Suprapubic skin (tissue), 4 donors: ENCODE measurements around the gene SH3BP5. TPM values are rescaled to one million over a fixed set of nuclear protein-coding genes. Genes with fewer than 3 reads are reported as not detected.

Source experiments
- DNase-seq, 2 donors: peaks; one replicate each; pipeline ENCODE4 v3.0.0-alpha.2; 2019; ENCODE audit warnings: low spot score in 2 of 2
- H3K27ac ChIP-seq: fragments of 200-600 bp; sonication (generic); one replicate; pipeline ENCODE4 v1.5.1; 2019
- H3K27me3 ChIP-seq: fragments of 200-600 bp; sonication (generic); one replicate; pipeline ENCODE4 v1.5.1; 2019
- H3K36me3 ChIP-seq: fragments of 200-600 bp; sonication (generic); one replicate; pipeline ENCODE4 v1.5.1; 2019
- H3K4me1 ChIP-seq: fragments of 200-600 bp; sonication (generic); one replicate; pipeline ENCODE4 v1.5.1; 2019
- H3K4me3 ChIP-seq: fragments of 200-600 bp; sonication (generic); one replicate; pipeline ENCODE4 v1.5.1; 2019; ENCODE audit warnings: mild to moderate bottlenecking
- H3K9me3 ChIP-seq: fragments of 200-600 bp; sonication (generic); one replicate; pipeline ENCODE4 v1.5.1; 2019
- EP300 ChIP-seq: sonication (generic); formaldehyde crosslinking; IDR thresholded peaks from one replicate; pipeline ENCODE4 v1.6.1; 2017; ENCODE audit warnings: antibody characterized with exemption
- POLR2A ChIP-seq, 2 donors: fragments of 450-650 bp; IDR thresholded peaks; one replicate each; pipeline ENCODE4 v1.6.1; 2017; ENCODE audit warnings: antibody characterized with exemption in 2 of 2, mild to moderate bottlenecking in 2 of 2, moderate library complexity in 2 of 2
- POLR2AphosphoS5 ChIP-seq, 3 donors: sonication (generic); formaldehyde crosslinking; IDR thresholded peaks; one replicate each; pipeline ENCODE4 v1.6.1; 2017; ENCODE audit warnings: antibody characterized with exemption in 3 of 3
- WGBS: methylation state at CpG from one replicate; pipeline ENCODE4 v1.1.5; 2018; 5-methylcytosine and 5-hydroxymethylcytosine counted together
- total RNA-seq, 4 donors: library from RNA; depleted of rRNA; stranded (reverse); fragments of >200 nt; gene quantifications; one replicate each; pipeline ENCODE4 v1.1.0, GENCODE V29; 2016
- TF ChIP-seq, protein P1 (sequence below), 2 donors: fragments of 200-600 bp in 1 of 2; fragments of 450-650 bp in 1 of 2; sonication (generic) in 1 of 2; IDR thresholded peaks; one replicate each; pipeline ENCODE4 v1.5.1; 2016 to 2019; ENCODE audit warnings: antibody characterized with exemption in 2 of 2, mild to moderate bottlenecking in 1 of 2, moderate library complexity in 1 of 2

SH3BP5 gene
- total RNA-seq, 4 donors from 2014 or later: 11.2 to 27.0 (median 17.8) TPM

DNA sequence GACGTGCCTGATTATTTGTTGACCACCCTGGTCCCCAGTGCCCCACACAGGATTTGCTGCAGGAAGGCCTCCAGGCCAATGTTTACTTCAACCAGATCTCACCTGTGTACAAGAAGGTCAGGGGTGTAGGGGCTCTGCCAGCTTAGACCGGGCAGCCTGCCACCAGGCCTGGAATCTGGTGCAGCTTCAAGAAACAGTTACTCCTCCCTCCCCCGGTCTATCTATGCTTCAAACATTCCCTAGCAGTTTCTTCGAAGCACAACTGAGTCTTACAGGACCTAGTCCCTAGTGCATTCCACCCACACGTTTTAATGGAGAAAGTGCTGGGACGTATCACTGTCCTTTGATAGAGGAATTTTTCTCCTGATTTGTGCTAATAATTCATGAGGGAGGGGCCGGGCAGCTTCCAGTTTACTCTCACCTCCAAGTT is 8.0 kb downstream of the SH3BP5 start:
- H3K27ac ChIP-seq: peak overlapping the region; percentile 49
- no peak overlapping the region for H3K4me3 ChIP-seq
- no peaks in the 10 kb centered on the region for H3K36me3 ChIP-seq
- TF ChIP-seq POLR2A (IDR thresholded peaks at IDR 0.05): no peak
- TF ChIP-seq POLR2AphosphoS5 (IDR thresholded peaks at IDR 0.05): no peak
- no peak for TF ChIP-seq EP300
- TF ChIP-seq, protein P1, sequence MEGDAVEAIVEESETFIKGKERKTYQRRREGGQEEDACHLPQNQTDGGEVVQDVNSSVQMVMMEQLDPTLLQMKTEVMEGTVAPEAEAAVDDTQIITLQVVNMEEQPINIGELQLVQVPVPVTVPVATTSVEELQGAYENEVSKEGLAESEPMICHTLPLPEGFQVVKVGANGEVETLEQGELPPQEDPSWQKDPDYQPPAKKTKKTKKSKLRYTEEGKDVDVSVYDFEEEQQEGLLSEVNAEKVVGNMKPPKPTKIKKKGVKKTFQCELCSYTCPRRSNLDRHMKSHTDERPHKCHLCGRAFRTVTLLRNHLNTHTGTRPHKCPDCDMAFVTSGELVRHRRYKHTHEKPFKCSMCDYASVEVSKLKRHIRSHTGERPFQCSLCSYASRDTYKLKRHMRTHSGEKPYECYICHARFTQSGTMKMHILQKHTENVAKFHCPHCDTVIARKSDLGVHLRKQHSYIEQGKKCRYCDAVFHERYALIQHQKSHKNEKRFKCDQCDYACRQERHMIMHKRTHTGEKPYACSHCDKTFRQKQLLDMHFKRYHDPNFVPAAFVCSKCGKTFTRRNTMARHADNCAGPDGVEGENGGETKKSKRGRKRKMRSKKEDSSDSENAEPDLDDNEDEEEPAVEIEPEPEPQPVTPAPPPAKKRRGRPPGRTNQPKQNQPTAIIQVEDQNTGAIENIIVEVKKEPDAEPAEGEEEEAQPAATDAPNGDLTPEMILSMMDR (IDR thresholded peaks at IDR 0.05): no peak
- DNase-seq: peak; percentile 17 to 75
- peaks cover 82% of the 10 kb centered on the region for H3K4me1 ChIP-seq
- H3K9me3 ChIP-seq: no peaks in the 10 kb centered on the region
- H3K27me3 ChIP-seq: no peaks in the 10 kb centered on the region
- WGBS: 50% methylated on average over 7 of the region's 7 CpGs

DNA sequence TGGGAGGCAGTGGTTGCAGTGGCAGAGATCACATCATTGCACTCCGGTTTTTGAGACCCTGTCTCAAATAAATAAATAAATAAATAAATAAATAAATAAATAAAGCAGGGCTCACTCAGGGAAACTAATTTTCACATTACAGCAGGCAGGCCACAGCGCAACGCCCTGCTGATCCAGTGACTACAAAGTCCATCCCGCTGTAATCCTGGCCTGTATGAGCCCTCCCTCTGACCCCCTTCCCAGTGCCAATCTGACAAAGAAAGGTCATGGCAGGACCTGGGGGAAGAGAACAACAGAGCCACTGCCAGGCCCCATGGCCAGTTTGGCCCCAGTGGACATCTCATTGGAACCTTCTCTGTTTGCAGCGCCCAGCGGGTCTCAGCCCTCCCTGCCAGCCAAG is 9.3 kb downstream of the SH3BP5 start:
- H3K4me3 ChIP-seq: no peak overlapping the region
- DNase-seq: no peak
- no peaks in the 10 kb centered on the region for H3K9me3 ChIP-seq
- H3K36me3 ChIP-seq: no peaks in the 10 kb centered on the region
- H3K27ac ChIP-seq: peak overlapping the region; percentile 30
- WGBS: 94% methylated on average over 6 of the region's 6 CpGs
- peaks cover 81% of the 10 kb centered on the region for H3K4me1 ChIP-seq
- H3K27me3 ChIP-seq: no peaks in the 10 kb centered on the region
- TF ChIP-seq POLR2AphosphoS5 (IDR thresholded peaks at IDR 0.05): no peak
- no peak for TF ChIP-seq POLR2A (IDR thresholded peaks at IDR 0.05)
- TF ChIP-seq, protein P1 (IDR thresholded peaks at IDR 0.05): no peak
- TF ChIP-seq EP300: no peak

DNA sequence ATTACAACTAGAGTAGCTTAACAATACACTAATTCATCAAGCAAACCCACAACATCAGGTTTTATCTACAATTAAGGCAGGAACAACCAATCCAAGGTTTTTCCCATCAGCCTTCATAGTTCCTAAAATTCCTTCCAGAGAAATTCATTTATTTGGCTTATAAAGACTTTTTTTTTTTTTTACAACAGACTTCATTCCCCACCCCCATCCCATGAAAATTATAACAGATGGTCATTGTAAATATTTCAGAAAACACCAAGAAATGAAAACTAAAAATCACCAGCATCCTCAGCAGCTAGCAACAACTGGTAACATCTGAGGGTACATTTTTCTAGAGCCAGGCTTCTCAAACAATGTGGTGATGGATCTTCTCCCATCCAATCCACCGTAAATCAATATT is 11.0 kb downstream of the SH3BP5 start:
- Histone ChIP-seq H3K36me3 (no peaks in the 10 kb centered on the region), H3K27me3 (no peaks in the 10 kb centered on the region), H3K9me3 (no peaks in the 10 kb centered on the region), H3K4me3 (no peak overlapping the region), H3K27ac (peak overlapping the region; percentile 79), H3K4me1 (peaks cover 80% of the 10 kb centered on the region)
- DNase-seq: no peak
- TF ChIP-seq POLR2AphosphoS5 (IDR thresholded peaks at IDR 0.05): no peak
- TF ChIP-seq, protein P1 (IDR thresholded peaks at IDR 0.05): no peak
- 92% methylated on average over 1 of the region's 1 CpG for WGBS

DNA sequence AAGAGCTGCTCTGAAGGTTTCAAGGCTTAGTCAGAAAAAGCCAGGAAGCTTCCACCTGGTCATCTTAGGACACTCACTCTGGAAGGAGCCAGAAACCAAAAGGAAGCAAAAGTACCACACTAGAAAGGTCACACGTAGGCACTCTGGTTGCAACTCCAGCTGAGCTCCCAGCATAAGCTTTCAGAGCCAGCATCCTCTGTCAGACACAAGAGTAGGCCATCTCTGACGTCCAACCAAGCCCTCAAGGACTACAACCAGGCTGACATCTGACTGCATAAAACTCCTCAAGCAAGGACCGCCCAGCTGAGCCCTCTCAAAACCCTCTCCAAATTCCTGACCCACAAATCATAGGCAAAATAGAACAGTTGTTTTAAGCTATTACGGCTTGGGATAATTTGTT is 12.8 kb downstream of the SH3BP5 start:
- no peak for TF ChIP-seq EP300
- TF ChIP-seq, protein P1 (IDR thresholded peaks at IDR 0.05): no peak
- TF ChIP-seq POLR2A (IDR thresholded peaks at IDR 0.05): no peak
- no peak for TF ChIP-seq POLR2AphosphoS5 (IDR thresholded peaks at IDR 0.05)
- 37% methylated on average over 4 of the region's 4 CpGs for WGBS
- peaks cover 77% of the 10 kb centered on the region for H3K4me1 ChIP-seq
- H3K9me3 ChIP-seq: no peaks in the 10 kb centered on the region
- H3K36me3 ChIP-seq: no peaks in the 10 kb centered on the region
- H3K27ac ChIP-seq: peak overlapping the region; percentile 79
- peak in 1 of 2 donors; percentile 76 for DNase-seq
- no peaks in the 10 kb centered on the region for H3K27me3 ChIP-seq
- H3K4me3 ChIP-seq: no peak overlapping the region

DNA sequence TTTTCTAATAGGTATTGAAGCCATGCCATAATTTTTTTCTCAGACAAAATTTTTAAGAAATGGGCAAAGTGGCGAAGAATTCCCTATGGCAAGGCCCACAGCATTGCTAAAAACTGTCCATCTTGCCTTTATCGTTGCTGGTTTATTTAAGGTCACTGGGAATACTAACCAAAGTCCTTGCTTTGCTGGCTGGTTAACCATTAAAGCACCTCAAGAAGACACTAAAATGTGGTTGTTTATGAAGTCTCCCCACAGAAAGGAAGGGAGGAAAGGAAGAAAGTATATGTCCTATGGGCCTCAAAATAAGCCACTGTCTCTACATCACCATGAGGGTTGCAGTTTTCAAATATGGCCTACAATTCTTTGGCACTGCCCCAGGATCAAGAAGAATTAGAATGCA is 13.2 kb downstream of the SH3BP5 start:
- Histone ChIP-seq H3K36me3 (no peaks in the 10 kb centered on the region), H3K4me1 (peaks cover 77% of the 10 kb centered on the region), H3K27me3 (no peaks in the 10 kb centered on the region), H3K9me3 (no peaks in the 10 kb centered on the region), H3K4me3 (no peak overlapping the region), H3K27ac (peak overlapping the region; percentile 79)
- TF ChIP-seq, protein P1 (IDR thresholded peaks at IDR 0.05): no peak
- TF ChIP-seq EP300 (no peak), POLR2A (IDR thresholded peaks at IDR 0.05) (no peak), POLR2AphosphoS5 (IDR thresholded peaks at IDR 0.05) (no peak)
- DNase-seq: no peak
- 62% methylated on average over 2 of the region's 2 CpGs for WGBS
